K562 (cell line): ENCODE data around the gene SLC17A1. TPM values are rescaled to one million over a fixed set of nuclear protein-coding genes. Genes with fewer than 3 reads are reported as not detected.

Experiments used
- ATAC-seq: fragments of 200-7000 bp; cut with Tn5 transposase; 3 replicates; pipeline ENCODE4 v1.9.1; 2020; ENCODE audit warnings: moderate library complexity
- BruUV-seq: library from RNA; stranded (reverse); fragments of 400-500 nt; replicated peaks from 2 replicates; lab custom pipeline; 2021; lab: Mats Ljungman, UMichigan
- CTCF ChIA-PET: fragments of 300-600 bp; formaldehyde crosslinking; extraction: SDS; loops from one replicate; lab custom pipeline; 2021; ENCODE audit warnings: low intra/inter-chr PET ratio; lab: Yijun Ruan, JAX
- POLR2A ChIA-PET: fragments of 300-600, 350-650 bp; sonication (Branson Sonifier 250); formaldehyde crosslinking; extraction: SDS; loops from one replicate; lab custom pipeline; 2021; ENCODE audit warnings: antibody characterized with exemption, inconsistent platforms; lab: Yijun Ruan, JAX
- DNase-seq, 4 experiments: peaks; one replicate each; pipeline versions ENCODE4 v3.0.0 to v3.0.0-alpha.2; 2011 to 2018; ENCODE audit warnings: low spot score in 3 of 4, mixed read lengths in 3 of 4; ENCODE audit errors: extremely low read depth in 1 of 4
- FAIRE-seq: peaks from 2 replicates; lab custom pipeline; 2011; peaks lifted over from hg19 to GRCh38; lab: Jason Lieb, UNC
- H2AFZ ChIP-seq: 2 replicates; pipeline ENCODE4 v1.6.0; 2011; ENCODE audit warnings: low read depth, low read length, control low read depth, inconsistent platforms
- H3K27ac ChIP-seq: fragments of 200-600 bp; 3 replicates; pipeline ENCODE4 v1.8.0; 2011; ENCODE audit warnings: low read depth, mild to moderate bottlenecking, control low read depth, inconsistent platforms, low read length, moderate library complexity, mixed read lengths; ENCODE audit errors: extremely low read depth
- H3K27me3 ChIP-seq, 2 experiments: fragments of 300-600 bp in 1 of 2; 2 replicates in 1 of 2; 3 replicates in 1 of 2; pipeline versions ENCODE4 v1.6.0 to v1.8.0; 2011; ENCODE audit warnings: inconsistent platforms in 2 of 2, low read length in 2 of 2, mild to moderate bottlenecking in 1 of 2, mixed read lengths in 1 of 2, moderate library complexity in 1 of 2; ENCODE audit not compliant: control insufficient read depth in 2 of 2, insufficient read depth in 2 of 2
- H3K36me3 ChIP-seq: fragments of 300-600 bp; 3 replicates; pipeline ENCODE4 v1.8.0; 2011; ENCODE audit warnings: mild to moderate bottlenecking, low read length, inconsistent platforms; ENCODE audit not compliant: control insufficient read depth, insufficient read depth
- H3K4me1 ChIP-seq, 2 experiments: fragments of 200-600 bp in 1 of 2; replicated peaks in 1 of 2; 2 replicates in 1 of 2; 3 replicates in 1 of 2; pipeline versions ENCODE4 v1.5.1 to v1.8.0; 2011; ENCODE audit warnings: inconsistent platforms in 2 of 2, low read length in 2 of 2, mild to moderate bottlenecking in 1 of 2, mixed read lengths in 1 of 2, moderate library complexity in 1 of 2; ENCODE audit not compliant: control insufficient read depth in 2 of 2, insufficient read depth in 2 of 2
- H3K4me2 ChIP-seq: 2 replicates; pipeline ENCODE4 v1.6.1; 2011; ENCODE audit warnings: low read length, control low read depth, inconsistent platforms, mixed read lengths; ENCODE audit not compliant: insufficient read depth
- H3K4me3 ChIP-seq: fragments of 200-600 bp; sonication (generic), shearing (Covaris generic); 2 replicates; pipeline ENCODE4 v1.5.1; 2016; ENCODE audit warnings: control low read depth, inconsistent platforms
- H3K79me2 ChIP-seq: fragments of 200-600 bp; 3 replicates; pipeline ENCODE4 v1.8.0; 2011; ENCODE audit warnings: low read length, inconsistent platforms; ENCODE audit not compliant: control insufficient read depth, insufficient read depth
- H3K9ac ChIP-seq, 2 experiments: 2 replicates each; pipeline versions ENCODE4 v1.6.0 to v1.6.1; 2011; ENCODE audit warnings: low read depth in 2 of 2, low read length in 2 of 2, control low read depth in 1 of 2, inconsistent platforms in 1 of 2, mild to moderate bottlenecking in 1 of 2, mixed read lengths in 1 of 2; ENCODE audit not compliant: insufficient read depth in 1 of 2
- H3K9me1 ChIP-seq: one replicate; pipeline ENCODE4 v1.6.0; 2011; ENCODE audit warnings: inconsistent platforms, mild to moderate bottlenecking, low read length, moderate library complexity; ENCODE audit not compliant: control insufficient read depth, insufficient read depth
- H3K9me3 ChIP-seq: replicated peaks from 2 replicates; pipeline ENCODE4 v1.5.1; 2011; ENCODE audit warnings: low read depth, low read length, inconsistent platforms; ENCODE audit not compliant: control insufficient read depth, insufficient read depth
- H4K20me1 ChIP-seq: replicated peaks from 2 replicates; pipeline ENCODE4 v1.6.1; 2011; ENCODE audit warnings: low read length, inconsistent platforms, mixed read lengths; ENCODE audit not compliant: control insufficient read depth, insufficient read depth
- ARID1B ChIP-seq: fragments of 450-650 bp; IDR thresholded peaks from 2 replicates; pipeline ENCODE4 v1.6.1; 2016; ENCODE audit warnings: antibody characterized with exemption, mild to moderate bottlenecking, inconsistent platforms
- CCNT2 ChIP-seq: IDR thresholded peaks from 2 replicates; pipeline ENCODE4 v1.6.1; 2011; ENCODE audit warnings: borderline replicate concordance, low read depth, mild to moderate bottlenecking, moderate library complexity, mixed read lengths, low read length; ENCODE audit not compliant: insufficient read length; ENCODE audit errors: extremely low read depth
- DMBX1 ChIP-seq: fragments of 250-450 bp; sonication (Bioruptor Pico); IDR thresholded peaks from 2 replicates; pipeline ENCODE4 v1.8.0; 2022; ENCODE audit warnings: inconsistent platforms, mild to moderate bottlenecking, moderate library complexity, borderline replicate concordance
- FUS ChIP-seq: fragments of 200-400 bp; formaldehyde crosslinking; optimal IDR thresholded peaks from 2 replicates; pipeline ENCODE3; 2017; ENCODE audit warnings: low read depth, low read length
- RAD51 ChIP-seq: fragments of 450-650 bp; IDR thresholded peaks from 2 replicates; pipeline ENCODE4 v1.7.1; 2016; ENCODE audit warnings: low read depth, mild to moderate bottlenecking, borderline replicate concordance
- RBM15 ChIP-seq: fragments of 200-400 bp; formaldehyde crosslinking; IDR thresholded peaks from 2 replicates; pipeline ENCODE4 v1.6.1; 2018; ENCODE audit warnings: mild to moderate bottlenecking, low read length, moderate library complexity; ENCODE audit not compliant: insufficient read depth
- SMAD1 ChIP-seq: fragments of 150-350 bp; IDR thresholded peaks from 2 replicates; pipeline ENCODE4 v1.6.1; 2014; ENCODE audit warnings: low read length, low read depth; ENCODE audit not compliant: partially characterized antibody
- SREBF1 ChIP-seq: fragments of 150-350 bp; IDR thresholded peaks from 2 replicates; pipeline ENCODE4 v1.6.1; 2014; ENCODE audit warnings: antibody characterized with exemption, low read depth, low read length, borderline replicate concordance
- TCFL5 ChIP-seq: fragments of 250-450 bp; sonication (Bioruptor Pico); conservative IDR thresholded peaks from 2 replicates; pipeline ENCODE4 v1.6.1; 2021; ENCODE audit warnings: mild to moderate bottlenecking, moderate library complexity, matching md5 sums
- ZNF23 ChIP-seq: fragments of 250-450 bp; sonication (Bioruptor Pico); IDR thresholded peaks from 2 replicates; pipeline ENCODE4 v1.4.0; 2020; ENCODE audit warnings: mild to moderate bottlenecking
- ZNF408 ChIP-seq: fragments of 250-450 bp; sonication (Bioruptor Pico); IDR thresholded peaks from 2 replicates; pipeline ENCODE4 v1.4.0; 2020; ENCODE audit warnings: low read depth, mild to moderate bottlenecking, moderate library complexity
- WGBS: fragments of 100-300 bp; shearing (Covaris generic); methylation state at CpG from one replicate; pipeline ENCODE4 v1.1.6; 2016; ENCODE audit warnings: low coverage, mixed read lengths; ENCODE audit not compliant: insufficient coverage; ENCODE audit errors: missing lambda C conversion rate; 5-methylcytosine and 5-hydroxymethylcytosine counted together
- in situ Hi-C: fragments of 300-500 bp; cut with MboI; formaldehyde crosslinking; loops from 4 replicates; pipeline ENCODE4 v1.15.0; 2018; ENCODE audit warnings: inconsistent platforms, mixed read lengths
- intact Hi-C: fragments of 100-400 bp; cut with micrococcal nuclease; formaldehyde crosslinking; loops from 2 replicates; pipeline ENCODE4 v1.14.2; 2022
- polyA plus RNA-seq, 8 experiments: library from polyadenylated mRNA; depleted of rRNA in 4 of 8; stranded (reverse) in 5 of 8; unstranded in 3 of 8; fragments of >200 nt; fragmentation: Nextera tagmentation in 2 of 8; fragmentation: Illumina TruSeq in 1 of 8; extraction: Ambion mirVana in 2 of 8; extraction: Trizol in 1 of 8; gene quantifications; 2 replicates each; pipeline versions ENCODE4 v1.2.1 to v1.2.3, GENCODE V29; 2011 to 2014; ENCODE audit warnings: inconsistent platforms in 1 of 8, missing spikeins in 1 of 8
- total RNA-seq, 7 experiments: library from RNA; depleted of rRNA in 6 of 7; stranded (reverse); fragments of >200 nt in 6 of 7; fragmentation: Illumina TruSeq in 2 of 7; extraction: Trizol in 2 of 7; gene quantifications; 2 replicates each; pipeline versions ENCODE4 v1.2.1 to v1.2.3, GENCODE V29; 2011 to 2021; ENCODE audit warnings: low replicate concordance in 1 of 7
- TF ChIP-seq, protein P1 (sequence below): sonication (generic); formaldehyde crosslinking; IDR thresholded peaks from 2 replicates; pipeline ENCODE4 v1.8.1; 2022; ENCODE audit warnings: missing genetic modification reagents
- TF ChIP-seq, protein P2 (sequence below): fragments of 450-650 bp; formaldehyde crosslinking; IDR thresholded peaks from 2 replicates; pipeline ENCODE4 v1.4.0; 2020; ENCODE audit warnings: mild to moderate bottlenecking, moderate library complexity
- TF ChIP-seq, protein P3 (sequence below): IDR thresholded peaks from 2 replicates; pipeline ENCODE4 v1.6.1; 2014; ENCODE audit warnings: antibody characterized with exemption
- TF ChIP-seq, protein P4 (sequence below): fragments of 450-650 bp; IDR thresholded peaks from 2 replicates; pipeline ENCODE4 v1.6.1; 2017; ENCODE audit warnings: mild to moderate bottlenecking, moderate library complexity

SLC17A1 gene
- total and polyA plus RNA-seq, 9 of the 15 experiments (the other 6 are each of a cell fraction or from before 2014, with no cell fraction given), result not detected

DNA sequence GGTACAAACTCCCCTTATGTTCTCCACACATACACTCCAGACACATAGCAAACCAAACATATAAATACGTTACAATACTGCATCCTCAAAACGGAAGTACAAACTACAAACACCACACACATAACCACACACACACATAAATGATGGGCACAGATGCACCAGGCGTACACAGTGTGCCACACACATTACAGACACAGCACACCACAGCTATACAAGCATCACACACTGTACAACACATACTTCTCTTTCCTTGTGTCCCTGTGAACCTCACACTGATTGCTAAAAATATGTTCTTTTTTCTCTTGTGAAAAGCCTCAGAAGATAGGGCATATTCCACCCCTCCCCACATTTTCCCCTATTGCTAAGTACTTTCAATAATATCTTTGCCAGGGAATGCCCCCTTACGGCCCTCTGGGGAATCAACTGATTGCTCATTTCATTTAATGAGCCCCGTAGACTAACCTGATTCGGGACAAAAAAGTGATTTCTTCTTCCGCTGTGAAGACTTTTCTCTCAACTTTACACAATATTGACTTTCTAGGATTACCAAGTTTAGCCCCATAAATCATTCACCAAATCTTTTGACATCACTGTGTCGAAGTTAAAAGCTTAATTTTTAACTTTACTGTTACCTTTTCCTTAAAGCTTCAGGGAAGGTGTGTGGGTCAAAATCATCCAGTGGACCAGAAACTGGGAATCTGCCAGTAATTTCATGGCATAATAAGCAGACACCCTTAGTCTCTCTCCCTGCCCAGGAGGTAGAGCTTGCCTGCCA, at the start of gene SLC17A1 (continued):
- TF ChIP-seq, protein P1, sequence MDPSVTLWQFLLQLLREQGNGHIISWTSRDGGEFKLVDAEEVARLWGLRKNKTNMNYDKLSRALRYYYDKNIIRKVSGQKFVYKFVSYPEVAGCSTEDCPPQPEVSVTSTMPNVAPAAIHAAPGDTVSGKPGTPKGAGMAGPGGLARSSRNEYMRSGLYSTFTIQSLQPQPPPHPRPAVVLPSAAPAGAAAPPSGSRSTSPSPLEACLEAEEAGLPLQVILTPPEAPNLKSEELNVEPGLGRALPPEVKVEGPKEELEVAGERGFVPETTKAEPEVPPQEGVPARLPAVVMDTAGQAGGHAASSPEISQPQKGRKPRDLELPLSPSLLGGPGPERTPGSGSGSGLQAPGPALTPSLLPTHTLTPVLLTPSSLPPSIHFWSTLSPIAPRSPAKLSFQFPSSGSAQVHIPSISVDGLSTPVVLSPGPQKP (CRISPR knock-in tag), result no peak
- no peak for TF ChIP-seq SMAD1
- TF ChIP-seq ARID1B, result no peak
- TF ChIP-seq SREBF1, result no peak

DNA sequence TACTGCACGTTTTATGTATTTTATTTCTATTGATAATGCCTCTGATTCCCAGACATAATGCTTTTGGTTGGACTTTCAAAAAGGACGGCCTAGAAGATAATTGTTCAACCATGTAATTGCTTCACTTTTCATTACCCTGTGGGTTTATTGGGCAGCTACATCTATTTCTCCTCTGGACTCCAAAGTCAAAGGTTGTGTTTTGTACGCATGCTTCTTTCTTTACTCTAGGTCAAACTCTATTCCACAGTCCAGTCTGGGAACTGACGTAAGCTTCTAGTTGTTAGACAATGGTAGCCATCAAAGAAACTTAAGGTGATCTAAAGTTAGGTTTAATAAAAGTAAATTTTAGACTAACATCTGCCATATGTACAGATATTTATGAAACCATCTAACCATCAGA, 48.7 kb upstream of the SLC17A1 start:
- Histone ChIP-seq H3K4me3 (no peak overlapping the region), H4K20me1 (no peaks in the 10 kb centered on the region), H3K9ac (no peak overlapping the region), H2AFZ (no peak overlapping the region), H3K9me1 (no peaks in the 10 kb centered on the region), H3K4me1 (peaks cover 0 to 5% of the 10 kb centered on the region in 2 experiments; a peak in 2 of 5 replicates), H3K27me3 (no peaks in the 10 kb centered on the region), H3K9me3 (no peaks in the 10 kb centered on the region), H3K79me2 (no peaks in the 10 kb centered on the region), H3K27ac (no peak overlapping the region), H3K4me2 (no peak overlapping the region), H3K36me3 (no peaks in the 10 kb centered on the region)
- 25% methylated on average over 4 of the region's 4 CpGs for WGBS
- BruUV-seq, result no TSS peak
- no peak for ATAC-seq
- ChIA-PET CTCF (no interaction called here), POLR2A (interaction anchor here (0.6 kb wide), 1 partner anchor 18 kb away, joined by 3 read pairs; no protein-coding TSS in a partner anchor)
- no peak for FAIRE-seq
- intact Hi-C loops, result no loop called here
- in situ Hi-C loops, result no loop called here
- DNase-seq, result no peak
- no peak for TF ChIP-seq ZNF23 (CRISPR knock-in tag)
- TF ChIP-seq FUS, result no peak
- TF ChIP-seq, protein P2, sequence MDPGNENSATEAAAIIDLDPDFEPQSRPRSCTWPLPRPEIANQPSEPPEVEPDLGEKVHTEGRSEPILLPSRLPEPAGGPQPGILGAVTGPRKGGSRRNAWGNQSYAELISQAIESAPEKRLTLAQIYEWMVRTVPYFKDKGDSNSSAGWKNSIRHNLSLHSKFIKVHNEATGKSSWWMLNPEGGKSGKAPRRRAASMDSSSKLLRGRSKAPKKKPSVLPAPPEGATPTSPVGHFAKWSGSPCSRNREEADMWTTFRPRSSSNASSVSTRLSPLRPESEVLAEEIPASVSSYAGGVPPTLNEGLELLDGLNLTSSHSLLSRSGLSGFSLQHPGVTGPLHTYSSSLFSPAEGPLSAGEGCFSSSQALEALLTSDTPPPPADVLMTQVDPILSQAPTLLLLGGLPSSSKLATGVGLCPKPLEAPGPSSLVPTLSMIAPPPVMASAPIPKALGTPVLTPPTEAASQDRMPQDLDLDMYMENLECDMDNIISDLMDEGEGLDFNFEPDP (CRISPR knock-in tag), result no peak
- TF ChIP-seq ZNF408 (CRISPR knock-in tag), result no peak
- TF ChIP-seq RBM15, result no peak
- no peak for TF ChIP-seq TCFL5
- TF ChIP-seq, protein P3, sequence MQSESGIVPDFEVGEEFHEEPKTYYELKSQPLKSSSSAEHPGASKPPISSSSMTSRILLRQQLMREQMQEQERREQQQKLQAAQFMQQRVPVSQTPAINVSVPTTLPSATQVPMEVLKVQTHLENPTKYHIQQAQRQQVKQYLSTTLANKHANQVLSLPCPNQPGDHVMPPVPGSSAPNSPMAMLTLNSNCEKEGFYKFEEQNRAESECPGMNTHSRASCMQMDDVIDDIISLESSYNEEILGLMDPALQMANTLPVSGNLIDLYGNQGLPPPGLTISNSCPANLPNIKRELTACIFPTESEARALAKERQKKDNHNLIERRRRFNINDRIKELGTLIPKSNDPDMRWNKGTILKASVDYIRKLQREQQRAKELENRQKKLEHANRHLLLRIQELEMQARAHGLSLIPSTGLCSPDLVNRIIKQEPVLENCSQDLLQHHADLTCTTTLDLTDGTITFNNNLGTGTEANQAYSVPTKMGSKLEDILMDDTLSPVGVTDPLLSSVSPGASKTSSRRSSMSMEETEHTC, result no peak
- TF ChIP-seq, protein P4, sequence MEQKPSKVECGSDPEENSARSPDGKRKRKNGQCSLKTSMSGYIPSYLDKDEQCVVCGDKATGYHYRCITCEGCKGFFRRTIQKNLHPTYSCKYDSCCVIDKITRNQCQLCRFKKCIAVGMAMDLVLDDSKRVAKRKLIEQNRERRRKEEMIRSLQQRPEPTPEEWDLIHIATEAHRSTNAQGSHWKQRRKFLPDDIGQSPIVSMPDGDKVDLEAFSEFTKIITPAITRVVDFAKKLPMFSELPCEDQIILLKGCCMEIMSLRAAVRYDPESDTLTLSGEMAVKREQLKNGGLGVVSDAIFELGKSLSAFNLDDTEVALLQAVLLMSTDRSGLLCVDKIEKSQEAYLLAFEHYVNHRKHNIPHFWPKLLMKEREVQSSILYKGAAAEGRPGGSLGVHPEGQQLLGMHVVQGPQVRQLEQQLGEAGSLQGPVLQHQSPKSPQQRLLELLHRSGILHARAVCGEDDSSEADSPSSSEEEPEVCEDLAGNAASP, result no peak
- TF ChIP-seq DMBX1 (CRISPR knock-in tag), result no peak
- TF ChIP-seq RAD51, result no peak
- no peak for TF ChIP-seq CCNT2
